Stimulated activated naive B cell treated with anti-CD40 and anti-IgM and Interleukin-4, amounts not matched to agents 10 μg/mL and 1 μg/mL and 100 μg/mL, for 72 hours (primary cell): ENCODE measurements around the gene DIP2B.

ENCODE experiments used
- ATAC-seq, 2 donors: fragments of 150-1000 bp; cut with Tn5 transposase; replicated peaks; 2 replicates each; pipeline ENCODE4 v1.10.0; 2021; ENCODE audit warnings: moderate library complexity in 1 of 2
- DNase-seq: peaks from one replicate; pipeline ENCODE4 v3.0.0; 2021
- H3K27ac Mint-ChIP-seq: one replicate; pipeline ENCODE4 v1.8.0; 2022; ENCODE audit warnings: mild to moderate bottlenecking, mixed read lengths
- H3K27me3 Mint-ChIP-seq, 2 donors: one replicate each; pipeline ENCODE4 v1.8.0; 2022; ENCODE audit warnings: mixed read lengths in 2 of 2
- H3K36me3 Mint-ChIP-seq, 2 donors: one replicate each; pipeline ENCODE4 v1.8.0; 2022; ENCODE audit warnings: mixed read lengths in 2 of 2, mild to moderate bottlenecking in 1 of 2
- H3K4me1 Mint-ChIP-seq, 2 donors: one replicate each; pipeline ENCODE4 v1.8.0; 2022; ENCODE audit warnings: mixed read lengths in 2 of 2, mild to moderate bottlenecking in 1 of 2
- H3K4me3 Mint-ChIP-seq, 2 donors: one replicate each; pipeline ENCODE4 v1.8.0; 2022; ENCODE audit warnings: mild to moderate bottlenecking in 2 of 2, mixed read lengths in 2 of 2, moderate library complexity in 1 of 2
- H3K9me3 Mint-ChIP-seq, 2 donors: one replicate each; pipeline ENCODE4 v1.8.0; 2022; ENCODE audit warnings: mixed read lengths in 2 of 2, mild to moderate bottlenecking in 1 of 2

Gene DIP2B

DNA sequence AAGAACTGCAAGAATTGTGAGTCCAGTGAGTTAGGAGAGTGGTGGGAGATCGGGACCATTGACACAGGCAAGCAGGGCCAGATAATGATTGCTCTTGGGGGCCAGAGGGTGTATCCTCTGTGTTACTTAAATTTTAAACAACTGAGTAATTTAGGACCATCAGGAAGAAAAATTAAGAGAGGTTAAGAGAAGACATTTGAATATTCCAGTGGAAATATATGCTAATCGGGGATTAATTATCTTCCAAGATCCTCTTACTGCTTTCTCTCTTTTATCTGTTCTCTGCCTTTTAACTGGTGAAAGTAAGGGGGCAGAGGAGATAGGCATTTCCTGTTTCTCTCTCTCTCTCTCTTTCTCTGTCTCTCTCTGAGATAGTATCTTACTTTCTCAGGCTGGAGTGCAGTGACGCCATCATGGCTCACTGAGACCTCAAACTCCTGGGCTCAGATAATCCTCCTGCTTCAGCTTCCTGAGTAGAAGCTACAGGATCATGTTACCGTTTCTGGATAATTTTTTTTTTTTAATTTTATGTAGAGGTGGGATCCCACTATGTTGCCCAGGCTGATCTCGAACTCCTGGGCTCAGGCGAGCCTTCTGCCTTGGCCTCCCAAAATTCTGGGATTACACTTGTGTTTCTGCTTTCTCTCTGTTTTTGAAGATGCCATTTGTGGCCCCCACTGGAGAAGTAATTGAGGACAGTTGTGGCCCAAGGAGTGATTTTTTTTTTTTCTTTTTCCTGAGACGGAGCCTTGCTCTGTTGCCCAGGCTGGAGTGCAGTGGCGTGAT is 85.1 kb downstream of the DIP2B start:
- H3K4me1 Mint-ChIP-seq: peaks cover 18 to 42% of the 10 kb centered on the region in 2 donors
- no peaks in the 10 kb centered on the region for H3K27me3 Mint-ChIP-seq
- peaks cover 4 to 7% of the 10 kb centered on the region in 2 donors for H3K36me3 Mint-ChIP-seq
- peaks cover 0 to 4% of the 10 kb centered on the region in 2 donors for H3K9me3 Mint-ChIP-seq
- H3K4me3 Mint-ChIP-seq: no peak overlapping the region
- no peak for DNase-seq
- no peak overlapping the region for H3K27ac Mint-ChIP-seq
- no peak for ATAC-seq

DNA sequence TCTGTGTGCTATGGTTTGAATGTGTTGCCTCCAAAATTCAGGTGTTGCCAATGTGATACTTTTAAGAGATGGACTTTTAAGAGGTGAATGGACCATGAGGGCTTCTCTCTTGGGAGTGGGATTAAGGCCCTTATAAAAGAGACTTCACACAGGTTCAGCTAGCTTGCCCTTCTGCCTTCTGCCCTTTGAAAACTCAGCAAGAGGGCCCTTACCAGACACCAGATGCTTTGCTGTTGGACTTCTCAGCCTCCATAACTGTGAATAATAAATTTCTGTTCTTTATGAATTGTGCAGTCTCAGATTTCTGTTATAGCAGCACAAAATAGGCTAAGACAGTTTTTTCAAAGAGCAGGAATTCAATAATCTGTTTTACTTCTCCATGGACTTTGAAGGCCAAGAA is 86.1 kb downstream of the DIP2B start:
- no peak for ATAC-seq
- Mint-ChIP-seq H3K4me3 (no peak overlapping the region), H3K27me3 (no peaks in the 10 kb centered on the region), H3K4me1 (peaks cover 22 to 49% of the 10 kb centered on the region in 2 donors), H3K36me3 (peaks cover 4 to 7% of the 10 kb centered on the region in 2 donors), H3K27ac (no peak overlapping the region), H3K9me3 (peaks cover 0 to 4% of the 10 kb centered on the region in 2 donors)
- DNase-seq: no peak

DNA sequence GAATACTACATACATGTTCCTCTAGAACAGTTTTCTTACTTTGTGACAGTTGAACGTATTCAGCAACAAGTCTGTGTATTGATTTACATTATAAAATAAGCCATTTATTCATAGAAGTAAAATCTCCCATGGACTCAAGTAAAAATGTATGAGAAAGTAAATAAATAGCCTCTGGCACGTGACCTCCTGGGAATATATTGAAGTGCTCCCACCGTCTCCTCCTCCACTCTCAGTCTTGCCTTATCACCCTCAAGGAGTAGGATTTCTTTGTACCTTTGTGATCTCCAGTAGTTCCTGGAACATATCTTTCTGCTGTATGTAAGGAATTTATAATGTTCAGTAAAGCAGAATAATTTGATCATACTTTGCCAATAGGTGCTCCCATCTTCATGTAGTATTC is 90.9 kb downstream of the DIP2B start:
- H3K9me3 Mint-ChIP-seq: peaks cover 0 to 4% of the 10 kb centered on the region in 2 donors
- no peak overlapping the region for H3K27ac Mint-ChIP-seq
- DNase-seq: no peak

DNA sequence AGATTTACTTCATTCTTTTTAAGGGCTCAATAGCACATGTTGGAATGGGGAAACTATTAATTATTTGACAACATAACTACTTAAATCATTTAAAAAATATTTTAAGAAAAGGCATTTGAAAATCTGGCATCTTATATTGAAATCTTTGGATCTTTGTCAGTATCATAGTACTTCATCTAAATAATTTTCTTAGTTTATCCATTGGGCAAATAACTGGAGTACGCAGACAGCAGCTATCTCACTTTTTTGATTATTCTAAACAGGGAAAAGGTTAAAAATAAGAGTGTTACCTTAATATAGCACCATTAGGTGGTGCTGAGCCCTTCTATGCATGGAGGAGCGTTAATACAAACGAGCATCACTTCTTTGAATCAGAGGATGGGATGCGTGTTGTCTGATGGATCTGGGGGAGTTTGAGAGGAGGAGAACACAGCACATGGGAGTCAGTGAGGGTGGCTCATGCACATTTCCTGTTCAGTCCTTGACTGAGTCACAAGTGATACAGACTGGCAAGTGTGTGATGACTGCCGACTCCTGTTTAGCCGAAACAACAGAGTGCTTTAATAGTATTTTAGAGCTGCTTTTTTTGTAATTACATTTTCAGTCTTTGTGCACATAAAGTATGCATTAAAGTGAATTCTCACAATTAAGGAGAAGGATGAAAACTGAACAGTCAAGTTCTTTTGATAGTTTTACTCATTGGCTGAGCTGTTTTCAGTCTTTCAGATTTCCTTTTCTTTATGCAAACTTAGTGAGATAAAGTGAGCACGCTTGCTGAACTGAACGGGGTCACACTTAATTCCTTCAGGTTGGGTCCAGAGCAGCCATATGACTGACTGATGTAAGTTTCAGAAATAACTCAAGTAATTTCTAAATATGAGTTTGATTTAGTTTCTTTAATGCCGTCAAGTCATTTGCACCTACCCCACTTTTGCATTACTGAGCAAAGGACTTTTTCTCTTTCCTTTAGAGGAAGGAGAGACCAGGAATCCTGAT is 92.7 kb downstream of the DIP2B start:
- peaks cover 5 to 15% of the 10 kb centered on the region in 2 donors for H3K36me3 Mint-ChIP-seq
- DNase-seq (no peak), ATAC-seq (peak; percentile 96 to 99)
- H3K27me3 Mint-ChIP-seq: no peaks in the 10 kb centered on the region
- H3K27ac Mint-ChIP-seq: peak overlapping the region; percentile 60
- H3K4me1 Mint-ChIP-seq: peaks cover 29 to 61% of the 10 kb centered on the region in 2 donors
- peaks cover 0 to 4% of the 10 kb centered on the region in 2 donors for H3K9me3 Mint-ChIP-seq
- peak overlapping the region; percentile 25 to 42 for H3K4me3 Mint-ChIP-seq

More for the DNA sequence above, 90.9 kb downstream of the DIP2B start:
- no peak overlapping the region for H3K4me3 Mint-ChIP-seq
- peaks cover 5 to 6% of the 10 kb centered on the region in 2 donors for H3K36me3 Mint-ChIP-seq
- ATAC-seq: no peak
- peaks cover 23 to 51% of the 10 kb centered on the region in 2 donors for H3K4me1 Mint-ChIP-seq
- H3K27me3 Mint-ChIP-seq: no peaks in the 10 kb centered on the region

DNA sequence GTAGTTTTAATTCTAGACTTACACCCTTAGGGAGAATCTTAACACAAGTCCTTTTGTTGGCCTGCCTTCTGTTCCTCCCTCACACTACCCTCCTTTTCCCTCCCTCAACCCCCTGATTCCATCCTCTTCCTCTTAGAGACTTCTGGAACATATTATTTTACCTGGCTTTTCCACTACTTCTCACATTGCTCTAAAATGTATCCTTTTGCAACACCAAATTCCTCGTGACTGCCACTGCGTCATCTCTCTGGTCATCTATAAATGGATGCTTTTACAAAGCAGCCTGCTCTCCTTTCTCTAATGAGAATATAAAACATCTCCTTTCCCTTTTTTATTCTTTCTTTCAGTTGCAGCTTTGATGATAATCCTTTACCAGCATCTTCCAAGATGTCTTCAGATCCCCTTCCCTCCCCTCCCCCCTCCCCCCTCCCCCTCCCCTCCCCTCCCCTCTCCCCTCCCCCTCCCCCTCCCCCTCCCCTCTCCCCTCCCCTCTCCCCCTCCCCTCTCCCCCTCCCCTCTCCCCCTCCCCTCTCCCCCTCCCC is 93.6 kb downstream of the DIP2B start:
- no peak for ATAC-seq
- peaks cover 0 to 15% of the 10 kb centered on the region in 2 donors for H3K36me3 Mint-ChIP-seq
- H3K9me3 Mint-ChIP-seq: peaks cover 0 to 4% of the 10 kb centered on the region in 2 donors
- peak overlapping the region in 1 of 2 donors; percentile 30 for H3K4me3 Mint-ChIP-seq
- peaks cover 25 to 52% of the 10 kb centered on the region in 2 donors for H3K4me1 Mint-ChIP-seq
- DNase-seq: no peak
- no peaks in the 10 kb centered on the region for H3K27me3 Mint-ChIP-seq
- H3K27ac Mint-ChIP-seq: peak overlapping the region; percentile 15

DNA sequence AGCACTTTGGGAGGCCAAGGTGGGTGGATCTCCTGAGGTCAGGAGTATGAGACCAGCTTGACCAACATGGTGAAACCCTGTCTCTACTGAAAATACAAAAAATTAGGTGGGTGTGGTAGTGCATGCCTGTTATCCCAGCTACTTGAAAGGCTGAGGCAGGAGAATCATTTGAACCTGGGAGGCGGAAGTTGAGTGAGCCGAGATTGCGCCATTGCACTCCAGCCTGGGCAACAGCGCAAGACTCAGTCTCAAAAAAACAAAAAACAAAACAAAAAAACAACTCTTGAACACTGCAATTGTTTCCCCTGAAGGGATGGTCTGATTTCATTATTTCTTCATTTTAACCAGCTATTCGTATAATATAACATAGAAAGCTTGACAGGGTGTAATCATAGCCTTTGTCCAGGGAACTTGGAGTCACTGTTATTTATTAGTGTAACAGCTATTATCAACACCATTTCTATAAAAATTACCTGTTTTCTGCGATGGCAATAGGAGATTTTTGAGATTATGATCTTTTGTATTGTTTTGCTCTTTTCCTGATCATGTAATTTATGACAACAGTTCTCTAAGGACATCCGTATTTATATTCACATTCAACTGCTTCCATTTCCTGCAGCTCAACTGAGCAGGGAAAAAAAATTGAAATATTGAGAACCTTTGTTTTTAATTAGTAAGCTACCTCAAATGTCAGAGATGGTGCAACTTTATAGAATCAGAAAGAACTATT is 94.7 kb downstream of the DIP2B start:
- Mint-ChIP-seq H3K4me1 (peaks cover 23 to 47% of the 10 kb centered on the region in 2 donors), H3K36me3 (peaks cover 0 to 11% of the 10 kb centered on the region in 2 donors), H3K27ac (no peak overlapping the region), H3K9me3 (no peaks in the 10 kb centered on the region), H3K4me3 (no peak overlapping the region), H3K27me3 (no peaks in the 10 kb centered on the region)
- DNase-seq (no peak), ATAC-seq (no peak)

DNA sequence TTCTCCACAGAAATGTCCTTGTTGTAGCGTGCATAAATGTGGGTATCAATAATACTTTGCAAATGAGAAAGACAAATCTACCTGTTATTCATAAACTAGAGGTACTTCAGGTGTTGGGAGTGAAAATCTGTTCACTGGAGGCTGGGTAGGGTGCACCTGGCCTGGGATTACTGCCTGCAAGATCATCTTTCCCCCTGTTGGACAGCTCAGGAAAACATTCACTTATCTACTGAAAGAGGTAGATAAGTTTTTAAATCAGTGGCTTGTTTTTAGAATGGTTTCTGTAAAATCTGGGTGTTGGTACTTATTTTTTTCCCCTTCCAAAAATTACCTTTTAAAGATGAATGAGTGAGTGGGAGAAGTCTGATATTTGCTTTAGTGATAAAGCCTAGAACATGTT is 95.6 kb downstream of the DIP2B start:
- no peak overlapping the region for H3K4me3 Mint-ChIP-seq
- no peak overlapping the region for H3K27ac Mint-ChIP-seq
- ATAC-seq (no peak), DNase-seq (no peak)
- H3K4me1 Mint-ChIP-seq: peaks cover 22 to 49% of the 10 kb centered on the region in 2 donors
- peaks cover 0 to 13% of the 10 kb centered on the region in 2 donors for H3K36me3 Mint-ChIP-seq
- H3K27me3 Mint-ChIP-seq: no peaks in the 10 kb centered on the region
- H3K9me3 Mint-ChIP-seq: no peaks in the 10 kb centered on the region

DNA sequence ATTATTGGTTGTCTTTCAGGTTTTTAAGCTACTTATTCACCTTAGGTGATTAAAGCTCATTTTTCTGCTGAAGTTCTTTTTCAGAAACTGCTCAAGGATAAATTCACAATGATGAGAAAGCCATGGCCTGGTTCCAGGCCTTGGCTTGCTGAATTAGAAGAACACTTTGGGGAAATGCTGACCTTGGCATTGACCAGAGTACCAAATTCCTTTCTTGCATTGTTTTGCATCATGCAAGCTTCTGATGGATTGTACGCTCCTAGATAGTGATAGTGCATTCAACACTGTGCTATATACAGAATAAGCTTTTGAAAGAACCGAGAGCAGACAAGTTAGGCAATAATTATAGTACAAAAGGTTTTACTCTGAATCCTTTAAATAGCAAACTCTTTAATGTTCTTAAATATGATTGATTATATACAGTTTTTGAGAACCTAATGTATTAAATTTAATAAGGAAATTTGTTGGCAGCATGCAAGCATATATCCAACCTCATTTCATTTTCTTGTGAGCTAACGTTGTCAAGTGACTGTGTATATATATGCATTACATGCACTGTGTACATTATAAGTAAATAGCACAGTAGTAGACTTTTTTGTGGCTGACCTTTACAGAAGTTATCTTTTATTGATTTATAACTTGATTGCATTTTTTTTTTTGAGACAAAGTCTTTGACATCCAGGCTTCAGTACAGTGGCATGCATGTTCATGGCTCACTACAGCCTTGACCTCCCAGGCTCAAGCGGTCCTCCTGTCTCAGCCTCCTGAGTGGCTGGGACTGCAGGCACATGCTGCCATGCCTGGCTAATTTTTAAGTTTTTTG is 99.2 kb downstream of the DIP2B start:
- ATAC-seq: no peak
- Mint-ChIP-seq H3K27ac (no peak overlapping the region), H3K4me3 (no peak overlapping the region), H3K4me1 (peaks cover 18 to 48% of the 10 kb centered on the region in 2 donors), H3K36me3 (peaks cover 2 to 17% of the 10 kb centered on the region in 2 donors), H3K9me3 (no peaks in the 10 kb centered on the region), H3K27me3 (no peaks in the 10 kb centered on the region)
- DNase-seq: no peak

DNA sequence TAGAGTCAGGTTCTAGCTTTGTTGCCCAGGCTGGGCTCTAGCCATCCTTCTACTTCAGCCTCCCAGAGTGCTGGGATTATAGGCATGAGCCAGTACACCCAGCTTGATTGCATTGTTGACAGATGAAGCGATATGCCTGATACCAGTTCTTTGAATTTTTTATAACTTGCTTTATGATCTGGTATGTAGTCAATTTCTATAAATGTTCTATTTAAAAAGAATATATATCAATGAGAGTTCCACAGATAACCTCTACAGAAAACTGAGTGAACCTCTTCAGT is 99.8 kb downstream of the DIP2B start:
- Mint-ChIP-seq H3K4me3 (no peak overlapping the region), H3K27me3 (no peaks in the 10 kb centered on the region), H3K4me1 (peaks cover 21 to 51% of the 10 kb centered on the region in 2 donors), H3K27ac (no peak overlapping the region), H3K36me3 (peaks cover 2 to 17% of the 10 kb centered on the region in 2 donors), H3K9me3 (no peaks in the 10 kb centered on the region)
- ATAC-seq (no peak), DNase-seq (no peak)

DNA sequence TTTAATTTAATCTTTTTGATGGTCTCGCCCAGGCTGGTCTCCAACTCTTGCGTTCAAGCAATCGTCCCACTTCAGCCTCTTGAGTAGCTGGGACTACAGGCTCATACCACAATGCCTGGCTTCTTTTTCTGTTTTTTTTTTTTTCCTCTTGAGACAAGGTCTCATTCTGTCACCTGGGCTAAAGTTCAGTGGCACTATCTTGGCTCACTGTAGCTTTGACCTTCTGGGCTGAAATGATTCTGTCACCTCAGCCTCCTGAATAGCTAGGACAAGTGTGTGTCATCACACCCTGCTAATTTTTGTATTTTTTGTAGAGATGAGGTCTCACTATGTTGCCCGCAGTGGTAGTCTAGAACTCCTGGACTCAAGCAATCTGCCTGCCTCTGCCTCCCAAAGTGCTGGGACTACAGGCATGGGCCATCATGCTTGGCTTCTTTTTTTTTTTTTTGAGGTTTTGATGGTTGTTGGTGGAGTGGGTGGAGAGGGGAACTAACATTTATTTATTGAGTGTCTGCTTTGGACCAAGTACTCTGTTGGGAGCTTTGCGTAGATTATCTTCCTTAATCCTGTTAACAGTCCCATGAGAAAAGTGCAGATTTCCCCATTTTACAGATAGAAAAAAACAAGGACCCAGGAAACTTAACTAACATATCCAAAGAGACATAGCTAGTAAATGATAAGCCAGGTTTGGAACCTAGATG is 102.0 kb downstream of the DIP2B start:
- no peaks in the 10 kb centered on the region for H3K27me3 Mint-ChIP-seq
- H3K4me3 Mint-ChIP-seq: no peak overlapping the region
- H3K27ac Mint-ChIP-seq: peak overlapping the region; percentile 51
- no peak for DNase-seq
- peaks cover 6 to 8% of the 10 kb centered on the region in 2 donors for H3K36me3 Mint-ChIP-seq
- H3K9me3 Mint-ChIP-seq: no peaks in the 10 kb centered on the region
- peaks cover 20 to 49% of the 10 kb centered on the region in 2 donors for H3K4me1 Mint-ChIP-seq
- peak; percentile 65 to 74 for ATAC-seq

DNA sequence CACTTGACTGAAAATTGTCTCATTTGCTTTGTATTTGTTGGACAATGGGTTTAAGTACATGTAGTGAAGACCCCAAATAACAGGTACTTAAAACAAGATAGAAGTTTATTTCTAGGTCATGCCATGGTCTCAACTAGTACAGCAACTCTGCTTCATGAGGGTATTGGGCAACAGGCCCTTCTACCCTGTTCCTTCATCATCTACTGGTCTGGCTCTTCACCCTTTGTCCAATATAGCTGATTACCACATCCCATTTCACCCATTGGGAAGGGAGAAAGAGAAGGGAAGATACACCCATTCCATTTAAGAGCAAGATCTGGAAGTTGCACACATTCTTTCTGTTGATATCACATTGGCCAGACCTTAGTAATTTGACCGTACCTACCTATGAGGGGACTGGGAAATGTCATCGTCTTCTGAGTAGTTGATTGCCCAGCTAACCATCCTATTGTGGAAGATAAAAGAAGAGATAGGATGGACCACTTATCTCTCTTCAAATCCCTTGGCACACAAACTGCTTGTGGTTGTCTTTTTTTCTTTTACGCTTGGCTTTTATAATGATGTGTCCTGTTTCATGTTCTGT is 104.6 kb downstream of the DIP2B start:
- H3K4me3 Mint-ChIP-seq: no peak overlapping the region
- no peaks in the 10 kb centered on the region for H3K9me3 Mint-ChIP-seq
- H3K27ac Mint-ChIP-seq: no peak overlapping the region
- ATAC-seq: no peak
- H3K27me3 Mint-ChIP-seq: no peaks in the 10 kb centered on the region
- H3K4me1 Mint-ChIP-seq: peaks cover 19 to 48% of the 10 kb centered on the region in 2 donors
- DNase-seq: no peak
- peaks cover 6% of the 10 kb centered on the region in 2 donors for H3K36me3 Mint-ChIP-seq

DNA sequence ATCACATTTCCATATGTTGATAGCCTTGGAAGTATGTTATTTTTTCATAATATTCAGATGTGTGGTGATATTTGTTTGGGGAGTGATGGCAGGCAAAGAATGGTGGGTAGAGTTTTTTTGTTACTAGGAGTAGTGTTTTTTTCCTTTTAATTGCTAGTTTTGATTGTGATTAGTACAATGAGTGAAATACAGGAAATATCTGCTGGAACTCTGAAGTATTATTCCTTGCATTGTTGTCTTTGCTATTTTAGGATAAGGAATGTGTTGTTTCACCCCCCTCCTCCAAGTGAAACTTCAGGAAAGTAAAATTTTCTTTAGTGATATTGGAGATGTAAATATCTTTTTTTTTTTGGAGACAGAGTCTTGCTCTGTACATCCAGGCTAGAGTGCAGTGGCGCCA is 105.4 kb downstream of the DIP2B start:
- Mint-ChIP-seq H3K27me3 (no peaks in the 10 kb centered on the region), H3K4me1 (peaks cover 19 to 46% of the 10 kb centered on the region in 2 donors), H3K27ac (no peak overlapping the region), H3K36me3 (peaks cover 6% of the 10 kb centered on the region in 2 donors), H3K4me3 (no peak overlapping the region), H3K9me3 (no peaks in the 10 kb centered on the region)
- ATAC-seq (no peak), DNase-seq (no peak)
